Stomach (tissue), 4 donors: ENCODE results near the gene ALDH18A1.

Experiments used
- EP300 ChIP-seq: sonication (generic); formaldehyde crosslinking; IDR thresholded peaks from one replicate; pipeline ENCODE4 v1.6.1; 2017; ENCODE audit warnings: antibody characterized with exemption
- POLR2A ChIP-seq, 4 donors: fragments of 450-650 bp; IDR thresholded peaks; one replicate each; pipeline ENCODE4 v1.6.1; 2016; ENCODE audit warnings: antibody characterized with exemption in 4 of 4, control low read depth in 2 of 4, mild to moderate bottlenecking in 1 of 4, moderate library complexity in 1 of 4
- POLR2AphosphoS5 ChIP-seq, 3 donors: sonication (generic); formaldehyde crosslinking; IDR thresholded peaks; one replicate each; pipeline ENCODE4 v1.6.1; 2016; ENCODE audit warnings: antibody characterized with exemption in 3 of 3
- TF ChIP-seq, protein P1 (sequence below), 7 experiments: fragments of 450-650 bp in 4 of 7; fragments of 200-600 bp in 3 of 7; sonication (generic) in 3 of 7; IDR thresholded peaks; one replicate each; pipeline ENCODE4 v1.5.1; 2016 to 2019; ENCODE audit warnings: antibody characterized with exemption in 7 of 7, control low read depth in 2 of 7, mild to moderate bottlenecking in 1 of 7

DNA sequence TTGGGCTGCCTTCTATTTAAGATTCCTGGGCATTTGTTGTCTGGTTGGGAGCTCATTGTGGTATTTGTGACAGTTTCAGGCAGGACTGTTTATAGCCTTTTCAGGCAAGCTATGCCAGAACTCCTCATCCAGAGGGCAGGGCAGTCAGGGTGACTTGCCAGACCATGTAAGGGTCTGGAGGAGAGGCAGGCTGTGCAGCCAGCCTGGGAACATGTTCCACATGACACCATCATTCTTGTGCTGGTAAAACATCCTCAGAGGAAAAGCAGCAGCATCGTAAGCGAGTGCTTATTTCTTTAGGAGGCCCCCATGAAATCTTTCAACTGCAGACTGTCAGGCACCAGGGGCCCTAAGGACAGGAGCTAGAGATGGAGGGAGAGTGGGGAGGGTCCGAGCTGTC lies 51.3 kb downstream of the ALDH18A1 start:
- TF ChIP-seq POLR2AphosphoS5 (IDR thresholded peaks at IDR 0.05) (peak in 2 of 3 donors; percentile 74 to 94), POLR2A (IDR thresholded peaks at IDR 0.05) (no peak), EP300 (peak; percentile 79)
- TF ChIP-seq, protein P1, sequence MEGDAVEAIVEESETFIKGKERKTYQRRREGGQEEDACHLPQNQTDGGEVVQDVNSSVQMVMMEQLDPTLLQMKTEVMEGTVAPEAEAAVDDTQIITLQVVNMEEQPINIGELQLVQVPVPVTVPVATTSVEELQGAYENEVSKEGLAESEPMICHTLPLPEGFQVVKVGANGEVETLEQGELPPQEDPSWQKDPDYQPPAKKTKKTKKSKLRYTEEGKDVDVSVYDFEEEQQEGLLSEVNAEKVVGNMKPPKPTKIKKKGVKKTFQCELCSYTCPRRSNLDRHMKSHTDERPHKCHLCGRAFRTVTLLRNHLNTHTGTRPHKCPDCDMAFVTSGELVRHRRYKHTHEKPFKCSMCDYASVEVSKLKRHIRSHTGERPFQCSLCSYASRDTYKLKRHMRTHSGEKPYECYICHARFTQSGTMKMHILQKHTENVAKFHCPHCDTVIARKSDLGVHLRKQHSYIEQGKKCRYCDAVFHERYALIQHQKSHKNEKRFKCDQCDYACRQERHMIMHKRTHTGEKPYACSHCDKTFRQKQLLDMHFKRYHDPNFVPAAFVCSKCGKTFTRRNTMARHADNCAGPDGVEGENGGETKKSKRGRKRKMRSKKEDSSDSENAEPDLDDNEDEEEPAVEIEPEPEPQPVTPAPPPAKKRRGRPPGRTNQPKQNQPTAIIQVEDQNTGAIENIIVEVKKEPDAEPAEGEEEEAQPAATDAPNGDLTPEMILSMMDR (IDR thresholded peaks at IDR 0.05): no peak
